Measurements from ENCODE around the gene ZNF334. TPM values are rescaled to one million over a fixed set of nuclear protein-coding genes. Genes with fewer than 3 reads are reported as not detected.

Gene ZNF334
- total RNA-seq, 1 experiment from 2014 or later, result 0.11 TPM

- Histone ChIP-seq H3K4me3 (no peak overlapping the region), H3K36me3 (no peaks in the 10 kb centered on the region), H3K27me3 (replicated peaks) (peaks cover 2% of the 10 kb centered on the region; the same call in 1 of the 2 replicates), H3K9me3 (replicated peaks) (no peaks in the 10 kb centered on the region), H3K4me1 (replicated peaks) (no peaks in the 10 kb centered on the region), H3K27ac (no peak overlapping the region)
- no peak for DNase-seq (ENCODE audit: low read depth in 1 of 2, low spot score in 2 of 2)
These were observed 25.8 kb upstream of the ZNF334 start for GRCh38 chr20:46539113-46539512.

GRCh38 chr20:46530640-46531039 lies 17.3 kb upstream of the ZNF334 start:
- DNase-seq (ENCODE audit: low read depth in 1 of 2, low spot score in 2 of 2), result no peak
- H3K9me3 ChIP-seq (replicated peaks), result no peaks in the 10 kb centered on the region

GRCh38 chr20:46523696-46524328 lies 10.5 kb upstream of the ZNF334 start:
- Histone ChIP-seq H3K4me1 (replicated peaks) (no peaks in the 10 kb centered on the region), H3K36me3 (no peaks in the 10 kb centered on the region), H3K27me3 (replicated peaks) (no peaks in the 10 kb centered on the region), H3K4me3 (no peak overlapping the region), H3K9me3 (replicated peaks) (no peaks in the 10 kb centered on the region), H3K27ac (no peak overlapping the region)
- no peak for DNase-seq (ENCODE audit: low read depth in 1 of 2, low spot score in 2 of 2)

More at GRCh38 chr20:46530640-46531039, 17.3 kb upstream of the ZNF334 start:
- Histone ChIP-seq H3K4me3 (no peak overlapping the region), H3K36me3 (no peaks in the 10 kb centered on the region), H3K27me3 (replicated peaks) (no peaks in the 10 kb centered on the region), H3K4me1 (replicated peaks) (no peaks in the 10 kb centered on the region), H3K27ac (no peak overlapping the region)

- no peaks in the 10 kb centered on the region for H3K27me3 ChIP-seq (replicated peaks)
- no peak for DNase-seq (ENCODE audit: low read depth in 1 of 2, low spot score in 2 of 2)
- H3K4me3 ChIP-seq, result no peak overlapping the region
- no peaks in the 10 kb centered on the region for H3K36me3 ChIP-seq
- H3K27ac ChIP-seq, result no peak overlapping the region
- H3K4me1 ChIP-seq (replicated peaks), result no peaks in the 10 kb centered on the region
- no peaks in the 10 kb centered on the region for H3K9me3 ChIP-seq (replicated peaks)
These were observed 9.7 kb upstream of the ZNF334 start for GRCh38 chr20:46523108-46523507.

- Histone ChIP-seq H3K27me3 (replicated peaks) (no peaks in the 10 kb centered on the region), H3K9me3 (replicated peaks) (no peaks in the 10 kb centered on the region), H3K27ac (no peak overlapping the region), H3K4me3 (no peak overlapping the region), H3K4me1 (replicated peaks) (no peaks in the 10 kb centered on the region), H3K36me3 (no peaks in the 10 kb centered on the region)
- peak in 1 of 2 experiments; percentile 1 for DNase-seq (ENCODE audit: low read depth in 1 of 2, low spot score in 2 of 2)
These were observed 7.7 kb upstream of the ZNF334 start for GRCh38 chr20:46520976-46521579.

GRCh38 chr20:46520540-46520939 lies 7.2 kb upstream of the ZNF334 start:
- Histone ChIP-seq H3K27me3 (replicated peaks) (no peaks in the 10 kb centered on the region), H3K36me3 (no peaks in the 10 kb centered on the region), H3K4me3 (no peak overlapping the region), H3K4me1 (replicated peaks) (no peaks in the 10 kb centered on the region), H3K27ac (no peak overlapping the region), H3K9me3 (replicated peaks) (no peaks in the 10 kb centered on the region)
- DNase-seq (ENCODE audit: low read depth in 1 of 2, low spot score in 2 of 2), result no peak

GRCh38 chr20:46519471-46520068 lies 6.2 kb upstream of the ZNF334 start:
- no peak overlapping the region for H3K27ac ChIP-seq
- no peaks in the 10 kb centered on the region for H3K4me1 ChIP-seq (replicated peaks)
- no peak for DNase-seq (ENCODE audit: low read depth in 1 of 2, low spot score in 2 of 2)
- H3K27me3 ChIP-seq (replicated peaks), result no peaks in the 10 kb centered on the region
- H3K4me3 ChIP-seq, result no peak overlapping the region
- H3K36me3 ChIP-seq, result no peaks in the 10 kb centered on the region
- H3K9me3 ChIP-seq (replicated peaks), result no peaks in the 10 kb centered on the region

GRCh38 chr20:46509523-46509922 lies 3.8 kb downstream of the ZNF334 start:
- DNase-seq (ENCODE audit: low read depth in 1 of 2, low spot score in 2 of 2), result no peak
- H3K27me3 ChIP-seq (replicated peaks), result peaks cover 4% of the 10 kb centered on the region
- peaks cover 7% of the 10 kb centered on the region; the same call in 1 of the 2 replicates for H3K9me3 ChIP-seq (replicated peaks)
- H3K36me3 ChIP-seq, result no peaks in the 10 kb centered on the region
- no peak overlapping the region for H3K27ac ChIP-seq
- H3K4me1 ChIP-seq (replicated peaks), result no peaks in the 10 kb centered on the region
- no peak overlapping the region for H3K4me3 ChIP-seq

GRCh38 chr20:46507760-46508407 lies 5.5 kb downstream of the ZNF334 start:
- H3K27me3 ChIP-seq (replicated peaks), result peaks cover 4% of the 10 kb centered on the region
- peaks cover 7% of the 10 kb centered on the region; the same call in 1 of the 2 replicates for H3K9me3 ChIP-seq (replicated peaks)
- no peak overlapping the region for H3K4me3 ChIP-seq
- H3K36me3 ChIP-seq, result no peaks in the 10 kb centered on the region
- no peak for DNase-seq (ENCODE audit: low read depth in 1 of 2, low spot score in 2 of 2)
- no peak overlapping the region for H3K27ac ChIP-seq
- H3K4me1 ChIP-seq (replicated peaks), result no peaks in the 10 kb centered on the region

GRCh38 chr20:46505506-46505905 lies 7.9 kb downstream of the ZNF334 start:
- no peak overlapping the region for H3K27ac ChIP-seq
- peaks cover 16% of the 10 kb centered on the region; the same call in 1 of the 2 replicates for H3K9me3 ChIP-seq (replicated peaks)
- no peak overlapping the region for H3K4me3 ChIP-seq
- no peak for DNase-seq (ENCODE audit: low read depth in 1 of 2, low spot score in 2 of 2)
- H3K36me3 ChIP-seq, result no peaks in the 10 kb centered on the region
- H3K4me1 ChIP-seq (replicated peaks), result no peaks in the 10 kb centered on the region
- no peaks in the 10 kb centered on the region for H3K27me3 ChIP-seq (replicated peaks)

GRCh38 chr20:46501961-46502360 lies 11.4 kb downstream of the ZNF334 start:
- Histone ChIP-seq H3K9me3 (replicated peaks) (peaks cover 13% of the 10 kb centered on the region; the same call in 1 of the 2 replicates), H3K4me3 (no peak overlapping the region), H3K27ac (no peak overlapping the region), H3K4me1 (replicated peaks) (no peaks in the 10 kb centered on the region), H3K36me3 (no peaks in the 10 kb centered on the region), H3K27me3 (replicated peaks) (no peaks in the 10 kb centered on the region)
- no peak for DNase-seq (ENCODE audit: low read depth in 1 of 2, low spot score in 2 of 2)

GRCh38 chr20:46501337-46501942 lies 11.9 kb downstream of the ZNF334 start:
- Histone ChIP-seq H3K27me3 (replicated peaks) (no peaks in the 10 kb centered on the region), H3K4me3 (no peak overlapping the region), H3K27ac (no peak overlapping the region), H3K9me3 (replicated peaks) (peaks cover 13% of the 10 kb centered on the region; the same call in 1 of the 2 replicates), H3K4me1 (replicated peaks) (no peaks in the 10 kb centered on the region), H3K36me3 (no peaks in the 10 kb centered on the region)
- DNase-seq (ENCODE audit: low read depth in 1 of 2, low spot score in 2 of 2), result no peak

- no peak for DNase-seq (ENCODE audit: low read depth in 1 of 2, low spot score in 2 of 2)
- no peak overlapping the region for H3K27ac ChIP-seq
- H3K4me3 ChIP-seq, result no peak overlapping the region
- H3K4me1 ChIP-seq (replicated peaks), result no peaks in the 10 kb centered on the region
- no peaks in the 10 kb centered on the region for H3K27me3 ChIP-seq (replicated peaks)
- no peaks in the 10 kb centered on the region for H3K36me3 ChIP-seq
- no peaks in the 10 kb centered on the region; the same call in 1 of the 2 replicates for H3K9me3 ChIP-seq (replicated peaks)
These were observed 19.3 kb downstream of the ZNF334 start for GRCh38 chr20:46494077-46494476.
